ENCODE data around the gene TSGA10.
"Not testable (repeated sequence)": the region's sequence is repeated elsewhere in the genome, so short reads cannot be mapped to it uniquely, and the experiment has no call there.

- TF ChIP-seq, protein P1, sequence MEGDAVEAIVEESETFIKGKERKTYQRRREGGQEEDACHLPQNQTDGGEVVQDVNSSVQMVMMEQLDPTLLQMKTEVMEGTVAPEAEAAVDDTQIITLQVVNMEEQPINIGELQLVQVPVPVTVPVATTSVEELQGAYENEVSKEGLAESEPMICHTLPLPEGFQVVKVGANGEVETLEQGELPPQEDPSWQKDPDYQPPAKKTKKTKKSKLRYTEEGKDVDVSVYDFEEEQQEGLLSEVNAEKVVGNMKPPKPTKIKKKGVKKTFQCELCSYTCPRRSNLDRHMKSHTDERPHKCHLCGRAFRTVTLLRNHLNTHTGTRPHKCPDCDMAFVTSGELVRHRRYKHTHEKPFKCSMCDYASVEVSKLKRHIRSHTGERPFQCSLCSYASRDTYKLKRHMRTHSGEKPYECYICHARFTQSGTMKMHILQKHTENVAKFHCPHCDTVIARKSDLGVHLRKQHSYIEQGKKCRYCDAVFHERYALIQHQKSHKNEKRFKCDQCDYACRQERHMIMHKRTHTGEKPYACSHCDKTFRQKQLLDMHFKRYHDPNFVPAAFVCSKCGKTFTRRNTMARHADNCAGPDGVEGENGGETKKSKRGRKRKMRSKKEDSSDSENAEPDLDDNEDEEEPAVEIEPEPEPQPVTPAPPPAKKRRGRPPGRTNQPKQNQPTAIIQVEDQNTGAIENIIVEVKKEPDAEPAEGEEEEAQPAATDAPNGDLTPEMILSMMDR (IDR thresholded peaks at IDR 0.05), result not testable (repeated sequence)
- not testable (repeated sequence) for TF ChIP-seq POLR2A (IDR thresholded peaks at IDR 0.05)
Measured at GRCh38 chr2:99049187-99049586, 105.6 kb downstream of the TSGA10 start.

All from body of pancreas (tissue), 4 donors.